Suprapubic skin (tissue), 4 donors: ENCODE data around the gene ANK3. TPM values are rescaled to one million over a fixed set of nuclear protein-coding genes. Genes with fewer than 3 reads are reported as not detected.

Experiments used
- DNase-seq, 2 donors: peaks; one replicate each; pipeline ENCODE4 v3.0.0-alpha.2; 2019; ENCODE audit warnings: low spot score in 2 of 2
- H3K27ac ChIP-seq: fragments of 200-600 bp; sonication (generic); one replicate; pipeline ENCODE4 v1.5.1; 2019
- H3K27me3 ChIP-seq: fragments of 200-600 bp; sonication (generic); one replicate; pipeline ENCODE4 v1.5.1; 2019
- H3K36me3 ChIP-seq: fragments of 200-600 bp; sonication (generic); one replicate; pipeline ENCODE4 v1.5.1; 2019
- H3K4me1 ChIP-seq: fragments of 200-600 bp; sonication (generic); one replicate; pipeline ENCODE4 v1.5.1; 2019
- H3K4me3 ChIP-seq: fragments of 200-600 bp; sonication (generic); one replicate; pipeline ENCODE4 v1.5.1; 2019; ENCODE audit warnings: mild to moderate bottlenecking
- H3K9me3 ChIP-seq: fragments of 200-600 bp; sonication (generic); one replicate; pipeline ENCODE4 v1.5.1; 2019
- CTCF ChIP-seq, 2 donors: fragments of 200-600 bp in 1 of 2; fragments of 450-650 bp in 1 of 2; sonication (generic) in 1 of 2; IDR thresholded peaks; one replicate each; pipeline ENCODE4 v1.5.1; 2016 to 2019; ENCODE audit warnings: antibody characterized with exemption in 2 of 2, mild to moderate bottlenecking in 1 of 2, moderate library complexity in 1 of 2
- EP300 ChIP-seq: sonication (generic); formaldehyde crosslinking; IDR thresholded peaks from one replicate; pipeline ENCODE4 v1.6.1; 2017; ENCODE audit warnings: antibody characterized with exemption
- POLR2A ChIP-seq, 2 donors: fragments of 450-650 bp; IDR thresholded peaks; one replicate each; pipeline ENCODE4 v1.6.1; 2017; ENCODE audit warnings: antibody characterized with exemption in 2 of 2, mild to moderate bottlenecking in 2 of 2, moderate library complexity in 2 of 2
- POLR2AphosphoS5 ChIP-seq, 3 donors: sonication (generic); formaldehyde crosslinking; IDR thresholded peaks; one replicate each; pipeline ENCODE4 v1.6.1; 2017; ENCODE audit warnings: antibody characterized with exemption in 3 of 3
- WGBS: methylation state at CpG from one replicate; pipeline ENCODE4 v1.1.5; 2018; 5-methylcytosine and 5-hydroxymethylcytosine counted together
- total RNA-seq, 4 donors: library from RNA; depleted of rRNA; stranded (reverse); fragments of >200 nt; gene quantifications; one replicate each; pipeline ENCODE4 v1.1.0, GENCODE V29; 2016

Gene ANK3
- total RNA-seq, 4 donors from 2014 or later: 89.1 to 191 (median 112) TPM

- Histone ChIP-seq H3K4me1 (no peaks in the 10 kb centered on the region), H3K27ac (no peak overlapping the region), H3K9me3 (no peaks in the 10 kb centered on the region), H3K36me3 (no peaks in the 10 kb centered on the region), H3K27me3 (no peaks in the 10 kb centered on the region), H3K4me3 (no peak overlapping the region)
- TF ChIP-seq POLR2A (IDR thresholded peaks at IDR 0.05) (no peak), POLR2AphosphoS5 (IDR thresholded peaks at IDR 0.05) (no peak)
- WGBS: 62% methylated on average over 3 of the region's 3 CpGs
- no peak for DNase-seq
Observed at GRCh38 chr10:60155099-60155877, 234.4 kb downstream of the ANK3 start.

- WGBS: 91% methylated on average over 2 of the region's 2 CpGs
- Histone ChIP-seq H3K27me3 (no peaks in the 10 kb centered on the region), H3K36me3 (no peaks in the 10 kb centered on the region), H3K9me3 (no peaks in the 10 kb centered on the region), H3K27ac (no peak overlapping the region), H3K4me1 (peaks cover 11% of the 10 kb centered on the region), H3K4me3 (no peak overlapping the region)
- TF ChIP-seq EP300 (no peak), CTCF (IDR thresholded peaks at IDR 0.05) (no peak), POLR2A (IDR thresholded peaks at IDR 0.05) (no peak)
- DNase-seq: no peak
Observed at GRCh38 chr10:60149003-60149402, 240.7 kb downstream of the ANK3 start.

GRCh38 chr10:60148266-60148840, 241.3 kb downstream of the ANK3 start:
- H3K27me3 ChIP-seq: no peaks in the 10 kb centered on the region
- H3K9me3 ChIP-seq: no peaks in the 10 kb centered on the region
- H3K4me1 ChIP-seq: peaks cover 11% of the 10 kb centered on the region
- no peak overlapping the region for H3K27ac ChIP-seq
- DNase-seq: no peak
- H3K4me3 ChIP-seq: no peak overlapping the region
- TF ChIP-seq CTCF (IDR thresholded peaks at IDR 0.05): no peak
- no peak for TF ChIP-seq EP300
- TF ChIP-seq POLR2A (IDR thresholded peaks at IDR 0.05): no peak
- TF ChIP-seq POLR2AphosphoS5 (IDR thresholded peaks at IDR 0.05): no peak
- no peaks in the 10 kb centered on the region for H3K36me3 ChIP-seq

- DNase-seq: no peak
- 84% methylated on average over 3 of the region's 3 CpGs for WGBS
- no peaks in the 10 kb centered on the region for H3K27me3 ChIP-seq
- no peak overlapping the region for H3K27ac ChIP-seq
- H3K36me3 ChIP-seq: no peaks in the 10 kb centered on the region
- H3K9me3 ChIP-seq: no peaks in the 10 kb centered on the region
- H3K4me3 ChIP-seq: no peak overlapping the region
- peaks cover 11% of the 10 kb centered on the region for H3K4me1 ChIP-seq
- TF ChIP-seq EP300 (no peak), POLR2A (IDR thresholded peaks at IDR 0.05) (no peak), CTCF (IDR thresholded peaks at IDR 0.05) (no peak), POLR2AphosphoS5 (IDR thresholded peaks at IDR 0.05) (no peak)
Observed at GRCh38 chr10:60147576-60148265, 242.0 kb downstream of the ANK3 start.

- DNase-seq: no peak
- TF ChIP-seq CTCF (IDR thresholded peaks at IDR 0.05) (no peak), POLR2A (IDR thresholded peaks at IDR 0.05) (no peak), POLR2AphosphoS5 (IDR thresholded peaks at IDR 0.05) (no peak), EP300 (no peak)
- H3K4me3 ChIP-seq: no peak overlapping the region
- no peaks in the 10 kb centered on the region for H3K27me3 ChIP-seq
- WGBS: 78% methylated on average over 4 of the region's 4 CpGs
- no peaks in the 10 kb centered on the region for H3K9me3 ChIP-seq
- no peaks in the 10 kb centered on the region for H3K36me3 ChIP-seq
- no peak overlapping the region for H3K27ac ChIP-seq
- peaks cover 14% of the 10 kb centered on the region for H3K4me1 ChIP-seq
Observed at GRCh38 chr10:60147025-60147424, 242.7 kb downstream of the ANK3 start.
